Left renal cortex interstitium (tissue), 4 donors: ENCODE results near the gene ADAMTS14. TPM values are rescaled to one million over a fixed set of nuclear protein-coding genes. Genes with fewer than 3 reads are reported as not detected.

ENCODE experiments used
- DNase-seq, 4 donors: peaks; one replicate each; pipeline ENCODE4 v3.0.0-alpha.2; 2013; ENCODE audit warnings: low read depth in 4 of 4, low spot score in 2 of 4, missing footprints in 1 of 4
- polyA plus RNA-seq, 4 donors: library from polyadenylated mRNA; unstranded; fragments of 120-200 nt; gene quantifications; one replicate each; pipeline ENCODE4 v1.2.1, GENCODE V29; 2013; ENCODE audit not compliant: insufficient read length in 4 of 4

The ADAMTS14 gene
- polyA plus RNA-seq, 4 donors, result 0.96 to 1.6 (median 1.4) TPM

GRCh38 chr10:70809011-70809611, 136.8 kb downstream of the ADAMTS14 start:
- no peak for DNase-seq

DNA sequence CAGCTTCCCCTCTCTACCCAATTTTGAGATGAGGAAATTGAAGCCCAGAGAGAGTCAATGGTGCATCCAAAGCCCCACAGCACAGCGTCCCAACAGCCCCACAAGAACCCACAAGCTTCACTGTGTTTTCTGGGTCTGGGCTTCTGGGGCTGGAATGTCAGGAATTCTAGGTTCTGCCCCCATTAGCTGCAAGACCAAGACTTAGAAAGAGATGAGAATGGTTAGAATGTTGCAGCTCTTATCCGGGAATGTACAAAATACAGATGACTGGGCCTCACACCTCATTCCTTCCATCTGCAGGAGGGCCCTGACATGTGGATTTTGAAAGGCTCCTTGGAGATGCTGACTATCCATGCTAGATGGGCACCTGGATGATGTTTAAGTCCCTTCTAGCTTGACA, 137.4 kb downstream of the ADAMTS14 start:
- DNase-seq, result no peak

DNA sequence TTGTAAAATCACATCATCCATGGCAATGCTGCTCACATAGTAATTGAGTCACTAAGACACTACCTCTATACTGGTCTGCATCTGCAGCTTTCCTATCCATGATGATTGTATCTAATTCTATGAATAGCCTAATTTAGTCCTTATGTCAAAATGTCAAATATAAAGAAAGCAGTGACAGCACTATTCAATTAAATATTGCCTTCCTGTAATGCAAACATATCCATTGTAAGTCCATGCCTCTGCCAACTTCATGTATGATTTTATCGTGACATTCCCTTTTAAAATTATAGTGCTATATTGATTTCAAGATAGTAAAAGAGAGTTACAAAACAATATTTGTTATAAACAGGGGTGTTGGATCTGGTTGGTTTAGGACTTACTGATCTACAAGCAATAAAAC, 138.7 kb downstream of the ADAMTS14 start:
- no peak for DNase-seq

- DNase-seq, result no peak
These were observed 139.6 kb downstream of the ADAMTS14 start for GRCh38 chr10:70811881-70812280.

Other genes starting within 250 kb of the ADAMTS14 start
- under 1 TPM; 0.13 to 0.61 (median 0.34) TPM for gene NODAL, start 230.8 kb upstream of the ADAMTS14 start, polyA plus RNA-seq
- 10 to 100 TPM; 10.5 to 13.3 (median 12.0) TPM for gene PALD1, start 193.7 kb upstream of the ADAMTS14 start, polyA plus RNA-seq
- gene PRF1, start 69.8 kb upstream of the ADAMTS14 start, polyA plus RNA-seq, result 1 to 10 TPM in 1 of 4 donors, under 1 TPM in 3; 0.33 to 1.1 (median 0.67) TPM
- under 1 TPM in 1 of 4 donors, not detected in 3; 0.30 TPM for gene TBATA, start 112.9 kb downstream of the ADAMTS14 start, polyA plus RNA-seq
- 10 to 100 TPM; 57.4 to 69.0 (median 61.8) TPM for gene SGPL1, start 143.4 kb downstream of the ADAMTS14 start, polyA plus RNA-seq
- 100 to 1,000 TPM; 101 to 127 (median 117) TPM for gene PCBD1, start 216.1 kb downstream of the ADAMTS14 start, polyA plus RNA-seq